WTC11 (cell line): ENCODE results near the gene XPNPEP3. TPM values are rescaled to one million over a fixed set of nuclear protein-coding genes. Genes with fewer than 3 reads are reported as not detected.

Experiments
- ATAC-seq: fragments of 200-7000 bp; cut with Tn5 transposase; 2 replicates; pipeline ENCODE4 v1.10.0; 2021; ENCODE audit warnings: mild to moderate bottlenecking, moderate library complexity
- CTCF ChIA-PET: fragments of 300-600 bp; sonication (Branson Sonifier 250); formaldehyde crosslinking; loops from one replicate; lab custom pipeline; 2021; ENCODE audit warnings: antibody characterized with exemption; lab: Charles Lee
- POLR2A ChIA-PET: fragments of 350-600 bp; sonication (Branson Sonifier 250); formaldehyde crosslinking; loops from one replicate; lab custom pipeline; 2021; ENCODE audit warnings: antibody characterized with exemption; lab: Charles Lee
- DNase-seq: peaks from one replicate; pipeline ENCODE4 v3.0.0; 2021; ENCODE audit warnings: low spot score
- H3K27ac Mint-ChIP-seq: 2 replicates; pipeline ENCODE4 v1.8.0; 2021; ENCODE audit warnings: mixed read lengths
- H3K27me3 Mint-ChIP-seq: 2 replicates; pipeline ENCODE4 v1.8.0; 2021; ENCODE audit warnings: low read depth, mild to moderate bottlenecking, moderate library complexity, mixed read lengths
- H3K36me3 Mint-ChIP-seq: 2 replicates; pipeline ENCODE4 v1.8.0; 2021; ENCODE audit warnings: mixed read lengths
- H3K4me1 Mint-ChIP-seq: 2 replicates; pipeline ENCODE4 v1.8.0; 2022; ENCODE audit warnings: mixed read lengths
- H3K4me3 Mint-ChIP-seq: 2 replicates; pipeline ENCODE4 v1.8.0; 2021; ENCODE audit warnings: mild to moderate bottlenecking, moderate library complexity, mixed read lengths
- H3K9me3 Mint-ChIP-seq: 2 replicates; pipeline ENCODE4 v1.8.0; 2021; ENCODE audit warnings: mixed read lengths
- CTCF ChIP-seq: fragments of 200-600 bp; IDR thresholded peaks from 2 replicates; pipeline ENCODE4 v1.8.0; 2022; ENCODE audit warnings: antibody characterized with exemption
- E2F5 ChIP-seq: sonication (generic); formaldehyde crosslinking; IDR thresholded peaks from 2 replicates; pipeline ENCODE4 v1.8.1; 2022; ENCODE audit warnings: mild to moderate bottlenecking, moderate library complexity, missing genetic modification reagents
- FOXK1 ChIP-seq: sonication (generic); formaldehyde crosslinking; IDR thresholded peaks from 2 replicates; pipeline ENCODE4 v1.8.0; 2022; ENCODE audit warnings: mild to moderate bottlenecking, moderate library complexity, missing genetic modification reagents
- FOXP1 ChIP-seq: sonication (generic); formaldehyde crosslinking; IDR thresholded peaks from 2 replicates; pipeline ENCODE4 v1.8.0; 2022; ENCODE audit warnings: missing genetic modification reagents, mild to moderate bottlenecking, moderate library complexity, borderline replicate concordance
- JUN ChIP-seq: sonication (generic); formaldehyde crosslinking; IDR thresholded peaks from 2 replicates; pipeline ENCODE4 v1.8.0; 2023; ENCODE audit warnings: mild to moderate bottlenecking, missing genetic modification reagents
- MYBL2 ChIP-seq: sonication (generic); formaldehyde crosslinking; IDR thresholded peaks from 2 replicates; pipeline ENCODE4 v1.8.1; 2023; ENCODE audit warnings: mild to moderate bottlenecking, moderate library complexity, missing genetic modification reagents
- NR3C1 ChIP-seq: sonication (generic); formaldehyde crosslinking; conservative IDR thresholded peaks from 2 replicates; pipeline ENCODE4 v1.8.1; 2023; ENCODE audit warnings: low read depth, mild to moderate bottlenecking, missing genetic modification reagents
- OVOL2 ChIP-seq: fragments of 250-450 bp; sonication (Bioruptor Pico); IDR thresholded peaks from 2 replicates; pipeline ENCODE4 v1.9.0; 2021; ENCODE audit warnings: mild to moderate bottlenecking, borderline replicate concordance
- SOX15 ChIP-seq: fragments of 250-450 bp; sonication (Bioruptor Pico); IDR thresholded peaks from 2 replicates; pipeline ENCODE4 v1.9.0; 2021; ENCODE audit warnings: mild to moderate bottlenecking
- ZNF232 ChIP-seq: sonication (generic); formaldehyde crosslinking; IDR thresholded peaks from 2 replicates; pipeline ENCODE4 v1.8.0; 2022; ENCODE audit warnings: mild to moderate bottlenecking, missing genetic modification reagents
- ZNF512 ChIP-seq: sonication (generic); formaldehyde crosslinking; IDR thresholded peaks from 2 replicates; pipeline ENCODE4 v1.8.1; 2022; ENCODE audit warnings: missing genetic modification reagents, borderline replicate concordance
- ZNF671 ChIP-seq: fragments of 250-450 bp; sonication (Bioruptor Pico); IDR thresholded peaks from 2 replicates; pipeline ENCODE4 v1.8.0; 2021; ENCODE audit warnings: mild to moderate bottlenecking
- total RNA-seq: library from RNA; stranded (reverse); gene quantifications from 3 replicates; pipeline ENCODE4 v1.2.3, GENCODE V29; 2021
- TF ChIP-seq, protein P1 (sequence below): sonication (generic); formaldehyde crosslinking; IDR thresholded peaks from 2 replicates; pipeline ENCODE4 v1.8.1; 2023; ENCODE audit warnings: mild to moderate bottlenecking, moderate library complexity, missing genetic modification reagents
- TF ChIP-seq, protein P2 (sequence below): fragments of 250-450 bp; sonication (Bioruptor Pico); IDR thresholded peaks from 2 replicates; pipeline ENCODE4 v1.9.0; 2021; ENCODE audit warnings: mild to moderate bottlenecking
- TF ChIP-seq, protein P3 (sequence below): sonication (generic); formaldehyde crosslinking; conservative IDR thresholded peaks from 2 replicates; pipeline ENCODE4 v1.8.1; 2022; ENCODE audit warnings: mild to moderate bottlenecking, missing genetic modification reagents

The XPNPEP3 gene
- total RNA-seq, 1 experiment from 2014 or later: 28.2 TPM

DNA sequence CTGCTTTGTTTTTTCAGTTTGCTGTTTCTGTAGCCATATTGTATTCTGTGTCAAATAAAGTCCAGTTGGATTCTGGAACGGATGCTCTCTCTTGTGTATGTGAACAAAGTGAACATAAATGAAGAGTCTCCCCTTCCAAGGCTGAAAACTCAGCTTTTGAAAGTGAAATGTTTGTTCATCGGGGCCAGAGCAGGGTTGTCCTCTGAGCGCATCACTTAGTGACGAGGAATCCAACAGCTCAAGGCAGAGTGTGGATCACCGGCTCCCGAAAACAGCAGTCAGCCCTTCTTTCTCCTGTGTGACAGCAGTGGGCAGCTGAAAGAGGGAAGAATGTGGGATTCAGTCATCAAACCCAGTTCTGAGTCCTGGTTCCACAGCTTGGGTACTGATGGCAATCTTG, 115.6 kb downstream of the XPNPEP3 start:
- CTCF ChIA-PET: interaction anchor here (1.6 to 1.8 kb wide), 2 partner anchors 50 to 265 kb away, joined by 5 to 11 read pairs; no protein-coding TSS in a partner anchor
- ATAC-seq: no peak
- TF ChIP-seq MYBL2: no peak
- TF ChIP-seq, protein P1, sequence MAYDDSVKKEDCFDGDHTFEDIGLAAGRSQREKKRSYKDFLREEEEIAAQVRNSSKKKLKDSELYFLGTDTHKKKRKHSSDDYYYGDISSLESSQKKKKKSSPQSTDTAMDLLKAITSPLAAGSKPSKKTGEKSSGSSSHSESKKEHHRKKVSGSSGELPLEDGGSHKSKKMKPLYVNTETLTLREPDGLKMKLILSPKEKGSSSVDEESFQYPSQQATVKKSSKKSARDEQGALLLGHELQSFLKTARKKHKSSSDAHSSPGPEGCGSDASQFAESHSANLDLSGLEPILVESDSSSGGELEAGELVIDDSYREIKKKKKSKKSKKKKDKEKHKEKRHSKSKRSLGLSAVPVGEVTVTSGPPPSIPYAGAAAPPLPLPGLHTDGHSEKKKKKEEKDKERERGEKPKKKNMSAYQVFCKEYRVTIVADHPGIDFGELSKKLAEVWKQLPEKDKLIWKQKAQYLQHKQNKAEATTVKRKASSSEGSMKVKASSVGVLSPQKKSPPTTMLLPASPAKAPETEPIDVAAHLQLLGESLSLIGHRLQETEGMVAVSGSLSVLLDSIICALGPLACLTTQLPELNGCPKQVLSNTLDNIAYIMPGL (CRISPR knock-in tag): no peak
- no peak for TF ChIP-seq JUN
- no peak for TF ChIP-seq SOX15 (CRISPR knock-in tag)
- TF ChIP-seq ZNF512: no peak
- TF ChIP-seq, protein P2, sequence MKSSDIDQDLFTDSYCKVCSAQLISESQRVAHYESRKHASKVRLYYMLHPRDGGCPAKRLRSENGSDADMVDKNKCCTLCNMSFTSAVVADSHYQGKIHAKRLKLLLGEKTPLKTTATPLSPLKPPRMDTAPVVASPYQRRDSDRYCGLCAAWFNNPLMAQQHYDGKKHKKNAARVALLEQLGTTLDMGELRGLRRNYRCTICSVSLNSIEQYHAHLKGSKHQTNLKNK (CRISPR knock-in tag): no peak
- TF ChIP-seq ZNF232 (CRISPR knock-in tag): no peak
- no peak for TF ChIP-seq FOXK1 (CRISPR knock-in tag)
- TF ChIP-seq OVOL2: no peak
- TF ChIP-seq, all 79 proteins: peak for 0

GRCh38 chr22:40973144-40973543, 116.2 kb downstream of the XPNPEP3 start:
- H3K27ac Mint-ChIP-seq: no peak overlapping the region
- no peaks in the 10 kb centered on the region for H3K9me3 Mint-ChIP-seq
- ChIA-PET CTCF (interaction anchor here (0.7 kb wide), 1 partner anchor 265 kb away, joined by 3 read pairs; no protein-coding TSS in a partner anchor), POLR2A (no interaction called here)
- no peak overlapping the region for H3K4me3 Mint-ChIP-seq
- ATAC-seq (no peak), DNase-seq (no peak)
- peaks cover 14% of the 10 kb centered on the region for H3K36me3 Mint-ChIP-seq
- H3K4me1 Mint-ChIP-seq: no peaks in the 10 kb centered on the region
- no peak for TF ChIP-seq ZNF671 (CRISPR knock-in tag)
- no peak for TF ChIP-seq NR3C1
- H3K27me3 Mint-ChIP-seq: no peaks in the 10 kb centered on the region

More for the DNA sequence above, 115.6 kb downstream of the XPNPEP3 start:
- Mint-ChIP-seq H3K4me3 (no peak overlapping the region), H3K27me3 (no peaks in the 10 kb centered on the region), H3K4me1 (no peaks in the 10 kb centered on the region), H3K9me3 (no peaks in the 10 kb centered on the region), H3K36me3 (peaks cover 16% of the 10 kb centered on the region), H3K27ac (no peak overlapping the region)
- DNase-seq: no peak
- POLR2A ChIA-PET: interaction anchor here (1.5 kb wide), 1 partner anchor 21 kb away, joined by 3 read pairs; the partner anchor contains the start of gene RBX1

GRCh38 chr22:40975366-40975765, 118.4 kb downstream of the XPNPEP3 start:
- ChIA-PET CTCF (interaction anchor here (0.6 kb wide), 1 partner anchor 722 kb away, joined by 4 read pairs; no protein-coding TSS in a partner anchor), POLR2A (no interaction called here)
- Mint-ChIP-seq H3K27me3 (no peaks in the 10 kb centered on the region), H3K4me1 (no peaks in the 10 kb centered on the region), H3K4me3 (no peak overlapping the region), H3K27ac (no peak overlapping the region; the same call in 1 of the 2 replicates), H3K36me3 (peaks cover 5% of the 10 kb centered on the region), H3K9me3 (no peaks in the 10 kb centered on the region)
- DNase-seq (no peak), ATAC-seq (no peak)
- TF ChIP-seq, protein P3, sequence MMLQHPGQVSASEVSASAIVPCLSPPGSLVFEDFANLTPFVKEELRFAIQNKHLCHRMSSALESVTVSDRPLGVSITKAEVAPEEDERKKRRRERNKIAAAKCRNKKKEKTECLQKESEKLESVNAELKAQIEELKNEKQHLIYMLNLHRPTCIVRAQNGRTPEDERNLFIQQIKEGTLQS (CRISPR knock-in tag): no peak
- TF ChIP-seq E2F5 (CRISPR knock-in tag) (no peak), FOXP1 (no peak), CTCF (no peak)
